Stimulated activated CD8-positive, alpha-beta memory T cell treated with anti-CD3 and anti-CD28 coated beads, Interleukin-7, amount 100 ng/mL, for 24 hours (primary cell): Measurements from ENCODE around the gene ZFR2.
"Not testable (repeated sequence)": the region's sequence is repeated elsewhere in the genome, so short reads cannot be mapped to it uniquely, and the experiment has no call there.

Source experiments
- DNase-seq: peaks from one replicate; pipeline ENCODE4 v3.0.0-alpha.2; 2020; ENCODE audit warnings: low read depth

ZFR2 gene

GRCh38 chr19:3868770-3869456 lies at the start of gene ZFR2:
Gene ZFR2 (minus strand): TSS chr19:3869038. CDS start chr19:3869017, 21 bp downstream.
- peak; percentile 7 for DNase-seq

DNA sequence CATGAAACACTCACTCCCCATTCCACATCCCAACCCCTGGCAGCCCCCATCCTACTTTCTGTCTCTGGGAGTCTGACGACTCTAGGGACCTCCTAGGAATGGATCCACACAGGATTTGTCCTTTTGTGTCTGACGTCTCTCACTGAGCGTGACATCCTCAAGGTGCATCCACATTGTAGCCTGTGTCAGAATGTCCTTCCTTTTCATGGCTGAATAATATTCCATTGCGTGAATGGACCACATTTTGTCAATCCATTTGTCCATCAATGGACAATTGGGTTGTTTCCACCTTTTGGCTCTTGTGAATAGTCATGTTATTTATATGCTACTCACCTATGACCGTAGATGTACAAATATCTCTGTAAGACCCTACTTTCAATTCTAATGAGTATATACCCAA lies 47.2 kb upstream of the ZFR2 start:
- DNase-seq: no peak

GRCh38 chr19:3914199-3914598 lies 45.4 kb upstream of the ZFR2 start:
- no peak for DNase-seq

DNA sequence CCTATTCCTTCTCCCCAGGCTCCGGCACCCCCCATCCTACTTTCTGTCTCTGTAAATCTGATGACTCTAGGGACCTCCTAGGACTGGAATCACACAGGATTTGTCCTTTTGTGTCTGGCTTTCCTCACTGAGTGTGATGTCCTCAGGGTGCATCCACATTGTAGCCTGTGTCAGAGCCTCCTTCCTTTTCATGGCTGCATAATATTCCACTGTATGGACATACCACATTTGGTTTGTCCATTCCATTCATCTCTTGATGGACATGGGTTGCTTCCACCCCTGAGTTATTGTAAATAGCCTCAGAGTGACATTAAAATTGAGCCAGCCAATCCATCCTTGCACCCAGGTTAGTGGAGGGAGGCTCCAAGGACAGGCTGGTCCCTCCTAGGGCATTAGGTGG lies 41.3 kb upstream of the ZFR2 start:
- no peak for DNase-seq

GRCh38 chr19:3908266-3909054 lies 39.6 kb upstream of the ZFR2 start:
- no peak for DNase-seq

DNA sequence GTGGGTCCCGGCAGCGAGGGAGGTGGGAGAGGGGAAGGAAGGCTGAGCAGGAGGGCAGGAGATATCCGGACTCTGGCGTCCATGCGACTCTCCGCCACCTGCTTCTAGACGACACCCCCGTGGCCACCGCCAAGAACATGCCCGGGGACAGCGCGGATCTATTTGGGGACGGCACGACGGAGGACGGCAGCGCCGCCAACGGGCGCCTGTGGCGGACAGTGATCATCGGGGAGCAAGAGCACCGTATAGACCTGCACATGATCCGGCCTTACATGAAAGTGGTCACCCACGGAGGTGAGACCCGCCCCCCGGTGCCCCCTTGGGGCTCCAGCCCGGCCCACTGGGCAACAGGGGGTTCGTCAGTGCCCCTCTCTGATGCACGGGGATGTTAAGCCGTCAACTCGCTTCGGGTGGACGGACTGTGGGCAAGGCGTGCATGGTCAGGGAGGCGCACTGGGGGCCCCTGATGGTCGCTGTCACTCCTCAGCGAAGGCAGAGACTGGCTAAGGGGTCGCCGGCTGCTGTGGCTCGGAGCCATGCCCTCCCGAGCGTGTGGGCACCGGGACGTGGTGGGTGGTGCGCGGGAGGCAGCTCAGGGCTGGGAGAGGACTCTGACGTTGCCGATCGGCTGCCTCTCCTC lies 38.9 kb upstream of the ZFR2 start:
- no peak for DNase-seq

DNA sequence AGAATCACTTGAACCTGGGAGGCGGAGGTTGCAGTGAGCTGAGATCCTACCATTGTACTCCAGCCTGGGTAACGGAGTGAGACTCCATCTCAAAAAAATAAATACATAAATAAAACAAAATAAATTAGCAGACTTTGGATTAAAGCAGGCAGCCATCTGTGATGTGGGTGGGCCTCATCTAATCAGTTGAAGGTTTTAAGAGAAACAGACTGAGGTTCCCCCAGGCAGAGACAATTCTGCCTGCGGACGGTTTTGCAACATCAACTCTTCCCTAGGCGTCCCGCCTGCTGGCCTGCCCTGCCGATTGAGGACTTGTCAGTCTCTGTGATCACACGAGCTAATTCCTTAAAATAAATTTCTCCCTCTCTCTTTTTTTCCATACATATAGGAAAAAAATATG lies 35.4 kb upstream of the ZFR2 start:
- DNase-seq: no peak

- DNase-seq: no peak
These were observed 33.6 kb upstream of the ZFR2 start for GRCh38 chr19:3902317-3902973.

DNA sequence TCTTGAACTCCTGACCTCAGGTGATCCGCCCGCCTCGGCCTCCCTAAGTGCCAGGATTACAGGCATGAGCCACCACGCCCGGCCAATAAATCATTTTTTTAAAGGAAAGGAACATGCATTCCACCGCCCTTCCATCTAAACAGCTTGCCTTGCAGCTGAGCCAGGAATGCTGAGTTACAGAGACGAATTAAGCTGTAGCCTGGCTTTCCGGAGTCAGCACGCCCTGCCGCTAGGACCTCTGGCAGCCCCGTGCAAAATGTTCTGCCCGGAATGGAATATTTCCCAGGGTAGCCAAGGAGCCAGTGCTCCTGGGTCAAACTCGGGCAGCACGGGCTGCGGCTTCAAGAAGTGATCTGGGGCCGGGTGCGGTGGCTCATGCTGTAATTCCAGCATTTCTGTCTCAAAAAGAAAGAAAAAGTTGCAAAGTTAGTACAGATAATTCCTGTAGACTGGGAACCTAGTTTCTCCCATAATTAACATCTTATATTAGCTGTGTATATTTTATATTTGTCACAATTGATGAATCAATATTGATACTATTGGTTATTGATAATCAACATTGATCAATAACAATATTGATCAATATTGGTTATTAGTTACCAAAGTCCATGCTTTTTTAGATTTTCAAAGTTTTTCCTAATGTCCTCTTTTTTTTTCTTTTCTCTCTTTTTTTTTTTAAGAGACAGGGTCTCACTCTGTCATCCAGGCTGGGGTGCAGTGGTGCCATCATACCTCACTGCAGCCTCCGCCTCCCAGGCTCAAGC lies 30.9 kb upstream of the ZFR2 start:
- no peak for DNase-seq

DNA sequence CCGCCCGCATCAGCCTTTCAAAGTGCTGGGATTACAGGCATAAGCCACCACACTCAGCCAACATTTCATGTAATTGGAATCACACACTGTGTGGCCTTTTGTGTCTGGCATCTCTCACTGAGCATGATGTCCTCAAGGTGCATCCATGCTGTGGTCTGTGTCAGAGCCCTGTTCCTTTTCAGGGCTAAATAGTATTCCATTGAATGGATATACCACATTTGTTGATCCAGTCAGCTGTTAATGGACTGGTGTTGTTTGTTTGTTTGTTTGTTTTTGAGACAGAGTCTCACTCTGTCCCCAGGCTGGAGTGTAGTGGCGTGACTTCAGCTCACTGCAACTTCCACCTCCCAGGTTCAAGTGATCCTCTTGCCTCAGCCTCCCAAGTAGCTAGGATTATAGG lies 29.6 kb upstream of the ZFR2 start:
- no peak for DNase-seq

DNA sequence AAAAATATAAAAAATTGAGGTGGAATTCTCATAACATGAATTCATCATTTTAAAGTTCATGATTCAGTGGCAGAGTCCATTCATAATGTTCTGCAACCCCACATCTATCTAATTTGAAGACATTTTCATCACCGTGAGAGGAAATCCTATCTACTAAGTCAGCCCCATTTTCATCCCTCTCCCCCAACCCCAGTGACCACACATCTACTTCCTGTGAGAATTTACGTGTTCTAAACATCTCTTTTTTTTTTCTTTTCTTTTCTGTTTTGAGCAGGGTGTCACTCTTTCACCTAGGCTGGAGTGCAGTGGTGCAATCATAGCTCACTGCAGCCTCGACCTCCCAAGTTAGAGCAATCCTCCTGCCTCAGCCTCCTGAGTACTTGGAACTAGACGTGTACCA lies 29.1 kb upstream of the ZFR2 start:
- DNase-seq: no peak

DNA sequence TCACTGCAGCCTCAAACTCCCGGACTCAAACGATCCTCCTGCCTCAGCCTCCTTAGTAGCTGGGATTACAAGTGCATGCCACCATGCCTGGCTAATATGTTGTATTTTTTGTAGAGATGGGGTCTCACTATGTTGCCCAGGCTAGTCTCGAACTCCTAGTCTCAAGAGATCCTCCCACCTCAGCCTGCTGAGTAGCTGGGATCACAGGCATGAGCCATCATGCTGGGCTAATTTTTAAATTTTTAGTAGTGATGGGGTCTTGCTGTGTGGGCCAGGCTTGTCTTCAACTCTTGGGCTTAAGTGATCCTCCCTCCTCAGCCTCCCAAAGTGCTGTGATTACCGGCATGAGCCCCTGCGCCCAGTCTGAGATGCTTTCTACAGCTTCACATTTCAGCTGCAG lies 26.9 kb upstream of the ZFR2 start:
- no peak for DNase-seq

DNA sequence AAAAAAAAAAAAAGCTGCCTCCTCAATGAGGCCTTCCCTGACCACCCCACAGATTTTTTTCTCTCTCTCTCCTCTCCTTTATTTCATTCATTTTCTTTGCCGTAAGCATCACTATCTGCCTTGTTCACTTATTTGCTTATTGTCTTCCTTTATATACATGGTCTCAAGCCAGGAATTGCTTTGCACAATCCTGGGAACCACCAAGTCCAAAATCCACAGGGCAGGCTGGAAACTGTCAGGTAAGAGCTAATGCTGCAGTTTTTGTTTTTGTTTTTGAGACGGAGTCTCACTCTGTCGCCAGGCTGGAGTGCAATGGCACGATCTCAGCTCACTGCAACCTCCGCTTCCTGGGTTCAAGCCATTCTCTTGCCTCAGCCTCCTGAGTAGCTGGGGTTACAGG lies 26.1 kb upstream of the ZFR2 start:
- DNase-seq: not testable (repeated sequence)

GRCh38 chr19:3893509-3894179 lies 24.8 kb upstream of the ZFR2 start:
- no peak for DNase-seq

DNA sequence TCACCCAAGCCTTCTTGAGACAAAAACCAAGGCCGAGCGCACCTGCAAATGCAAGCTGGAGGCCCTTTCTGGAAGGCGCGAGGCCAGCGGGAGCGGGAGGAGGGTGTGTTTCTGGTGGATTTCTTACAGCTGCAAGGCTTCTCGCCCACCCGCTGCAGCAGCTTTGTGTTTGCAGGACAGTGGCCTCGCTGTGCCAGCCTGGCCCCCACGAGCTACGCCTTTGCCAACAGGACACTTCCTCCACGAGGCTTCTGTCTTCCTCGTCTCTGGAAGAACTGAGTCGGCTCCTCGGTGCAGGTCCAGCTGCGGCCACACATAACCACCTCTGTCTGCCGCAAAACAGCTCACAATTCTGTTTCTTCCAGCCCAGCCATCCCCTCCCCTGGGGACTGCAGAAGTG lies 21.8 kb upstream of the ZFR2 start:
- DNase-seq: no peak

DNA sequence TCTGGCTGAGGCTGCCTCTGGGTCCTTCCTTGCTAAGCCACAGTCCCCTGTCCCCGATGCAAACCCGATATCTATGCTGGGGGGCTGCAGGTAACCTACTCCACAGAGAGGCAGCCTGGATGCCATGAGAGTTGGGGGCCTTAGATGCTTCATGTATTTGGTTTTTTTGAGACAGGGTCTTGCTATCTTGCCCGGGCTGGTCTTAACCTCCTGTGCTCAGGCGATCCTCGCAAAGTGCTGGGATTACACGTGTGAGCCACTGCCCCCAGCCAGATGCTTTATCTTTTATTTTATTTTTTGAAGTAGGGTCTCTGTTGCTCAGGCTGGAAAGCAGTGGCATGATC lies 13.2 kb upstream of the ZFR2 start:
- DNase-seq: no peak

DNA sequence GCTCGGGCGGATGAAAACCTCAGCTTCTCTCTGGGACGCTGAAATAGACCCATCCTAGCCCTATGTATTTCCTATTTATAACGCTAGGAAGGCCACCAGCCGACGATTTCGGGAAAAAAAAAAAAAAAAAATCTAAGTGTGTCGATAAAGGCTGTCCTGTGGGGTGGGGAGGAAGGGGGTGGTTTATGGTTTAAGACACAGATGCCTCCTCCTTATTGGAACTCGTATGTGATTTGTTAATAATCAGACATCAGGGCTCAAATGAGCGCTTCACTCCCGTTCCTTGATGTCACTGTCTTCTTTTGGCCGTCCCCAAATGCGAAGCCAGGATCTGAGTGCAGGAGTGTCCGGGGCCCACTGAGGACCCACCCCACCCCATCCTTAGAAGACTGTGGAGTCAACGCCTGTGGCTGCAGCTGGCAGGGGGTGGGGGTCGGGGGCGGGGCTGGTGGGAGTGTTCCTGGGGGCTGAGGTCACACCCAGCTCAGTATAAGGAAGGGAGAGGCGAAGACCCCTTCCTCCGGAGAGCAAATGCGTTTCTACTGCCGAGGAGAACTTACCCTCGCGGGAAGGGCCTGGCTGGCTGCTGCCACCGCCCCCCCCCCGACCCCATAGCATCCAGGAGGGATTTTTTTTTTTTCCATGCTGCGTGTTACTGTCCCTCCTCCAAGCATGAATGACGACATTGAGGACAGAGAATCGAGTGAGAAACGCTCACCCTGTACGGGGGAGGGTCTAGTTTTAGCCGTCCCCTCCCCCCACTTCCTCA lies 12.6 kb upstream of the ZFR2 start:
- DNase-seq: no peak

DNA sequence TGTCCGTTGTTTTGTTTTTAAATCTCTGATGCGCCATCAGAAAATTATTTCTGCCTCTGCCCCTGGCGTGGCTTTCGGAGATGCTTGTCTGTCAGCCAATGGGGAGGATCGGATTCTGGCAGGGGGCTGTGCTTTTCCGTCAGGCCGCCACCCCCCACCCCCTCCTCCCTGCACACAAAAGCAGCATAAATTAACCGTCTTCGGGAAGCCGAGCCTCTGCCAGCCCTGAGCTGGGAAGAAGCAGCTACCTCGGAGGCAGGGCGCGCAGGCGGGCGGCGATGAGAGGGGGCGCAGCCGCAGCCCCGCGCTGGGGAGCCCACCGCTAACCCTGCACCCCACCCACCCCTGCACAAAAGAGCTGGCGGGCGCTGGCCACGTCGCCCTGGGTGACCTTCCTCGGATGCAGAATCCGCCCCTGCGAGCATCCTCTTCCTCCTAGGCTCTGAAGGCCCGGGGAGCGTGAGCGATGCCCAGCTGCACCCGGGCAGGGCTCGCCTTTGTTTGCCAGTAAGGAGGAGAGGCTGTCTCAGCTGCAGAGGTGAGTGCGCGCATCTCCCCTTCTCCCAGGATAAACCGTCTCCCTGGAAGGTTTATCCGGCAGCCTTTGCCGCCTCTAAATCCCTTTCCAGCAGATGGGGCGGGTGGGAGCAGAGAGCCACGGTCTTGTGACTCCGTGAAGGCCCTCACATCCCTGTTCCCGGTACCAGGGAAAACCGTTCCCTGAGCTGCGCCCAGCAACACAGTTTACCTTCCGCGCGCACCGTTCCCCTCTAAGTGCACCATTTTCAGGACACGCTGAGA lies 11.8 kb upstream of the ZFR2 start, which contains the start of gene ATCAY:
Gene ATCAY (plus strand): TSS at position 215 of the 801 bp plus-strand sequence. CDS start 5,083 bp downstream, outside the sequence.
- DNase-seq: no peak

- no peak for DNase-seq
These were observed 10.8 kb upstream of the ZFR2 start for GRCh38 chr19:3879656-3880055.

GRCh38 chr19:3874695-3875094 lies 5.9 kb upstream of the ZFR2 start:
- DNase-seq: not testable (repeated sequence)
